Ishikawa (cell line): ENCODE data around the gene GARIN5B.

ENCODE experiments used
- CEBPB ChIP-seq: IDR thresholded peaks from 2 replicates; pipeline ENCODE4 v1.6.1; 2012
- EGR1 ChIP-seq: IDR thresholded peaks from 2 replicates; pipeline ENCODE4 v1.6.1; 2012
- EP300 ChIP-seq: IDR thresholded peaks from 2 replicates; pipeline ENCODE4 v1.6.1; 2012; ENCODE audit warnings: borderline replicate concordance
- RAD21 ChIP-seq: IDR thresholded peaks from 2 replicates; pipeline ENCODE4 v1.6.1; 2012; ENCODE audit warnings: low read depth
- REST ChIP-seq: IDR thresholded peaks from 2 replicates; pipeline ENCODE4 v1.6.1; 2012; ENCODE audit warnings: low read depth, mild to moderate bottlenecking
- TEAD4 ChIP-seq: IDR thresholded peaks from 2 replicates; pipeline ENCODE4 v1.6.1; 2012
- ZBTB7A ChIP-seq: IDR thresholded peaks from 2 replicates; pipeline ENCODE4 v1.6.1; 2012; ENCODE audit warnings: low read depth

GRCh38 chr19:55345818-55346724 is 17.0 kb downstream of the GARIN5B start:
- TF ChIP-seq RAD21 (no peak), ZBTB7A (0 out of 2 replicates have a peak, but pooled peaks have one; percentile 16), REST (no peak), EP300 (peak; percentile 26; the same call in 1 of the 2 replicates), CEBPB (no peak), TEAD4 (no peak), EGR1 (no peak)
